HG02884 (cell line): ENCODE results near the gene KLHL29.

Source experiments
- ATAC-seq: cut with Tn5 transposase; IDR thresholded peaks from one replicate; pipeline ENCODE4 v1.9.1; 2021; ENCODE audit warnings: mild to moderate bottlenecking, moderate library complexity; ENCODE audit not compliant: unreplicated experiment

KLHL29 gene

DNA sequence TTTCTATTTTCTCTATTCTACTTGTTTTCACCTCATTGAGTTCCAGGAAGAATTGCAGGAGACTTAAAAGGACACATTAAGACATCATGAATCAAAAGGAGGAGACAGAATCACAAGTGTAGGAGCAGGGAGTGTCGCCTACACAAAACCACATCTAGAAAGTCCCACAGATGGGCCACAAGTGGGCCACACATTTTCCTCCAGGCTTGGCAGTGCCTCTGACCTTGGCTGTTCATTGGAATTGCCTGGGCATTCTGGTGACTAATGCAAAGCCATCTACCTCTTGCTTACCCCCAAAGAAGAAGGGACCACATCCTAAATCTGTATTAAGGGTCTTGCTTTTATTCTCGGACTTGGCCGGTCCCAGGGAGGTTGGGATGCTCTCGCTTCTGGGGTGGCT lies 103.6 kb downstream of the KLHL29 start:
- no peak for ATAC-seq

GRCh38 chr2:23489471-23490322 lies 104.7 kb downstream of the KLHL29 start:
- no peak for ATAC-seq

- ATAC-seq, result no peak
Observed at GRCh38 chr2:23491591-23492336, 106.8 kb downstream of the KLHL29 start.

DNA sequence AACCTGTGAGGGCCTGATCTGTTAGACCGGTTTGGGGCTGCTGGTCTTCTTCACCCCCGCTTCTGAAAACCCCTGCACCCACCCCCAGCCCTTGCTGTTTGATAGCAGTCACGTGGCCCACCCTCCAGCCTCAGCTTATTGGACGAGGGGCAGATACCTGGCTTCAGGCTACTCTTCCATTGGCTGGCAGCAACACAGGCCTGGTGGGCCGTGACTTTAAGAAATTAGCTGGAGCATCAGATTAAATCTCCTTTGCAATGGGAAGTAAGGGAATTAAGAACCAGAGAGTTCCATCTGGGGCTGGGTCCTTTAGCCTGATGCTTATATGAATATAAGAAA lies 107.3 kb downstream of the KLHL29 start:
- no peak for ATAC-seq

- no peak for ATAC-seq
Observed at GRCh38 chr2:23492921-23493320, 107.9 kb downstream of the KLHL29 start.

DNA sequence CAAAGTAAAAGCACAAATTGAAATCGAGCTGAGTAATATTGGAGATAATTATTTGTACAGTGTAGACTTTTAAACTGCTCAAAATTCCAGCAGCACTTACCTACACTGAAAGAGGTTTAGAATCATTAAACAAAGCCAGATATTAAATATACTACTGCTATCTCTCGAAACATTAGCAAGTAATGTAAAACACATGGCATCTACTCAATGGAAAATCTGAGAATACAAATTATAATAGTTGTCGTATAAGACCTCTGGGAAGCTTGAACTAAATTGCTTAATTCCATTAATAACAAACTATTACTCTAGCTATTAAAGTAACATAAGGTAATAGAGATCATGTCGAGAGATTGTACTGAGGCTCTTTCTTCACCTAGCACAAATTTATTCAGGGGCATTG lies 108.9 kb downstream of the KLHL29 start:
- no peak for ATAC-seq

DNA sequence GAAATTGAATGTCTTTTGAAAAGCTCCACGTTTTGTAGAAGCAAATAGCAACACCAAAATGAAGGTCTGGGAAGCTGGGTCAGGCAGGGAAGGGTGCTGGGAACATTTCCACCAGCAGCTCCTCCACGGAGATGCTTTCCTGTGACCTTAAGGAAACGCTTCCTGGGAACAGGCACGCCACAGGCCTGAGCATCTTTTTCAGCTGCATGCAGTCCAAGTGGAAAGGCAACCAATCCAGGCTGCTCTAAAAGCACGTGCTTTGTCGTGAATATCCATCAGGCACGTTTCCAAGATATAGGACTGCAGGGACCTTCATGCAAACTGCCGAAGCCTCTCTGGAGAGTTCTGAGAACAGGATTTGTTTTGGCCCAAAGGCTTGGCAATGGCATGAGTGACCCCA lies 109.3 kb downstream of the KLHL29 start:
- ATAC-seq, result no peak

- ATAC-seq, result no peak
Observed at GRCh38 chr2:23495661-23496114, 110.7 kb downstream of the KLHL29 start.

DNA sequence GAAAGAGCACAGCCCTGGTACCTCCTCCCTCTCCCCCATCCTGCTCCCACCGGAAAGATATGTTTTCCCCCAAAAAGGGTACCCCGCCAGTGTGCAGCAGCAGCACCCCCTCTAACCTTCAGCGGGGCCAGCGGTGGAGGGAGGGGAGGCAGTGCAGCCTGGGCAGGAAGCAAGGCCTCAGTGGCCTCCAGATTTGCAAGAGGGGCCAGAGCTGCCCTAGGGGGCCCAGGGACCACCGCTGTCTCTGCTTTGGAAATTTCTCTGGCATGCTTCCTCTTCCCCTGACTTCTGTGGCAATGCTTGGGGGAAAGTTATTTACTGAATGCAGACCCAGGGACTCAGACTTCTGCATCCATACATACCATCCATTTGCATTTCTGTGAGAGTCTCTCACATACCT lies 111.5 kb downstream of the KLHL29 start:
- no peak for ATAC-seq

- ATAC-seq, result no peak
Observed at GRCh38 chr2:23497063-23497462, 112.1 kb downstream of the KLHL29 start.

DNA sequence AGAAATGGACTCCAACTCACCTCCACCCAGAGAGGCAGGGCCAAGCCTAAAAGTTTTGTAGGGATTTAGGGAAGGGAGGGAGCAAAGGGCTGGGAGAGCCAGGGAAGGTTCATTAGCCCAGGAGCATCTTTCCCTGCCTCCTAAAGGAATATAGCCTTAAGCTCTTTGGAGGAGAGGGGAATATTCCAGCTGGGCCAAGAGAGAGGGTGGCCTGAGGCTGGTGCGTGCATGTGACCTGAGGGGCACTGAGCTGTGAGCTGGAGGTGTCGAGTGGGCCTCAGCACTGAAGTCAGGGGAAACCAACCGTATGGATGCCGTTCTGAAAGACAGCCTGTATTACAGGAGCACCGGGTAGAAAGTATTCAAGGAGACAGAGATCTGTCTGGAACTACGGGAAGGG lies 112.6 kb downstream of the KLHL29 start:
- no peak for ATAC-seq

GRCh38 chr2:23498943-23499342 lies 114.0 kb downstream of the KLHL29 start:
- no peak for ATAC-seq

DNA sequence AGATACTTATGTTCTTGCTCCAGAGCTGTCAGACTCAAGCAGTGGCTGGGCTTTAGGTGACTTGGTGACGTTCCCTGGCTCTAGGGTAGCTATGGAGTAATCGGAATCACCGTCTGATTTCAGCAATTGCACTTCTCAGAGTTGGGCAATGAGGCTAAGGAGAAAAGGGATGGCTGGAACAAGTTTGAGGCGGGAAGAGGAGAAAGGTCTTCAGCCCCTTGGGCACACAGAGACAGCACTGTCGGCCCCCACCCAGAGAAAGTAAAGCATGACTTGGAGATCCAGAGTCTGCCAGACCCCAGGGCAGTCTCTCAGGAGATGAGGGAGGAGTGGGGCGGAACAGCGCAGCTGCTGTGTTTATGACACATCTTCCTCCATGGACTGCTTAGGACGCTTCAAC lies 114.5 kb downstream of the KLHL29 start:
- no peak for ATAC-seq

DNA sequence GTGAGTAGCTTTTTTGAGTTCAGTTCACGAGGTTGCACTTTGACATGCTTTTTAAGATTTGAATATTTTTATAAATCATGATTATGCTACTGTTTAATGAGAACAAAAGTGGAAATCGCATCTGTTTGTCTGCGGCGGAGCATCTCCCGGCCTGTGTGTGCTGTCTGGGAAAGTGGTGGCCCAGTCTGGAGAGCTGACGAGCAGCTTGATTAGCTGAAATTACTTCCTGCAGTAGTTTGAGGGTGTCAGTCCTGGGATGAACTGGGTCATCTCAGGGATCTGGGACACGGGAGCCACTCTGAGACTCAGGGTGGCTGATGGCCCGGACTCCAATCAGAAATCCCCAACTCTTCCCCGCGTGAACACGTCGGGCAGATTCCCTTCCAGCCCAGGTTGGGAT lies 115.9 kb downstream of the KLHL29 start:
- no peak for ATAC-seq

- no peak for ATAC-seq
Observed at GRCh38 chr2:23502096-23502495, 117.1 kb downstream of the KLHL29 start.

GRCh38 chr2:23503097-23503496 lies 118.1 kb downstream of the KLHL29 start:
- ATAC-seq, result no peak

- ATAC-seq, result no peak
Observed at GRCh38 chr2:23503682-23504081, 118.7 kb downstream of the KLHL29 start.

DNA sequence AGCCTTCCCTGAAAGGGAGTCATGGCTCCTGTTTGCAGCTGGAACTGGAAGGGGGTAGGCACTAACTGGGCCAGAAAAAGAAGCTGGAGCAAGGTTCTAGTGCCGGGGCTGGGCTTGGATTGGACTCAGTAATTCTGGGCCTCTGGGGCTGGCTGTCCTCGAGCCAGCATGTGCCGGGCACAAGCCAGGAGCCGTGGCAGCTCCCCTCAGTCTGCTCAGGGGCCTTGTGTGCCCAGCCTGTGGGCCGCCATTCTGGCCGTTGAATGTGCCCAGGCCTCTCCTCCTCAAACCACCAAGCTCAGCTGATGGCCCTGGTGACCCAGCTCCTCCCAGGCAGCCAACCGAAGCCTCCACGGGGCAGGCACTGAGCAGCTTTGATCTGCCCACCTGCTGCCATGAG lies 119.6 kb downstream of the KLHL29 start:
- no peak for ATAC-seq

GRCh38 chr2:23505218-23505983 lies 120.4 kb downstream of the KLHL29 start:
- no peak for ATAC-seq

DNA sequence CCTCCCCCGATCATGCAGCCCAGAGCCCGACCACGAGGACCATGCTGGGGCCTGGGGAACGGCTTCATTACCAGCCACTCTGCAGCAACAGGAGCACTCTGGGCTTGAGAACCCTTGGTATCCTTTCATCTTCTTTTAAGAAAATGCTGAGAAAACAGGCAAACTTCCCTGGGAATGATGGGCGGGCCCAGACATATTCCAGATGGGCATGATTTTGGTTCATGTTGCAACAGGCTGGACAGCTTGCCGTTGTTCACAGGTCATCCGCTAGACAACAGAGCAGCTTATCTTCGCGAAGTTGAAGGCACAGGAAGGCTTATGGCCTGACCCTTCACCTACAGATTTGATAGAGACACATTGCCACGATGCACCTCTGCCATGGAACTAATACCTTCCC lies 121.0 kb downstream of the KLHL29 start:
- ATAC-seq, result no peak

- no peak for ATAC-seq
Observed at GRCh38 chr2:23506531-23507266, 121.7 kb downstream of the KLHL29 start.
